NCI-H446 treated with DMSO at 0.1 percent for 48 hours (cell line): ENCODE data around the gene AFMID.
A peak's percentile ranks its signal among the peaks of the same experiment; 100 is the strongest.

Experiments used
- DNase-seq: peaks from one replicate; lab custom pipeline; 2025; lab: John Stamatoyannopoulos, UW

The AFMID gene

DNA sequence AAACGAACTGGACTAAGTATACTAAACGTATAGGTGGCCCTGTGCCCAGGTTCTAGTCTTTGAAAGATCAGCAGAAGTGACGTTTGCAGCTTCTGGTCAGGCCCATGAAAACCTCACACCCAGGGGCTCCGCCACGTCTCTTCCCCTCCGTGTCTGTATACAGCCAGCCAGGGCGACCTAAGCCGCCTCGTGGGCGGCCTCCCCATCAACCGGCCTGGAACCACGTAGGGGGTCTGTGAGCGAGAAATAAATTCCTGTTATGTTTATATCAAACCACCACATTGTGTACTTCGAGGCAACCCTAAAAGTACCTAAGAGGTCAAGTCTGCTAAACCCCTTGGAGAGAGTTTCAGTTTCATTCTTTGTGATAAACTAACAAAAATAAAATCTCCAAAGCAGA lies 7.1 kb upstream of the AFMID start:
- DNase-seq, result no peak

DNA sequence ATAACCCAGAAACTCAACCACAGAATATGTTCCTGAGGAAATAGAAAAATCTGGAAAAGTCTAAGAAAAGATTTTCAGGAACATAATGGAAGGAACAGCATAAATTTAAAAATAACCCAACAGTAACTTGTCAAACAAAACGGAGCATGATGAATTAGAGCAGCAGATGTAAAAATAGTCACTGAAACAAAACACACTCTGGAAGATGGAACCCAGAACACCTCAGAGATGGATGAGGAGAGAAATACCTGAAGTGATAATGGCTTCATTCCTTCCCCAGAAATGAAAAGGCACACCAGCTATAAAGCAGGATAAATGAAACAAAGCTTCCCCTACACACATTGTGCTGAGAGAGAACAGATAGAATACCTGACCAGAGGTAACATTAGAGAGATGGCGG lies 6.7 kb upstream of the AFMID start:
- DNase-seq, result no peak

DNA sequence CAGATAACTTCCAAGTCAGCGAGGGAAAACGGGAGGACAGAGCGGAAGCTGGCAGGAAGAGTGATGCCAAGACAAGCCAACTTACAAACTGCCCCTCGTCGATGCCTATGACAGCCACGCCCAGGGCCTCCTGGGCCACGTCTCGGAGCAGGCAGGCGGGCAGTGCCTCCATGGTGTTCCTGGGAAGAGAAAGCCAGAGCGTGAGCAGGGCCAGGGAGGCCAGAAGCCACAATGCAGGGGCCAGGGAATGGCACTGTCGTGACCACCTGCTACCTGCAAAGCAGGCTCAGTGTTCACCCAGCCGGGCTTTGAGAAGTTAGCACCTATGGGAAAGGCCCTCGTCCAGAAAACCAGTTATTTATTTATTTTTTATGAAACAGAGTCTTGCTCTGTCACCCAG lies 4.7 kb upstream of the AFMID start:
- no peak for DNase-seq

DNA sequence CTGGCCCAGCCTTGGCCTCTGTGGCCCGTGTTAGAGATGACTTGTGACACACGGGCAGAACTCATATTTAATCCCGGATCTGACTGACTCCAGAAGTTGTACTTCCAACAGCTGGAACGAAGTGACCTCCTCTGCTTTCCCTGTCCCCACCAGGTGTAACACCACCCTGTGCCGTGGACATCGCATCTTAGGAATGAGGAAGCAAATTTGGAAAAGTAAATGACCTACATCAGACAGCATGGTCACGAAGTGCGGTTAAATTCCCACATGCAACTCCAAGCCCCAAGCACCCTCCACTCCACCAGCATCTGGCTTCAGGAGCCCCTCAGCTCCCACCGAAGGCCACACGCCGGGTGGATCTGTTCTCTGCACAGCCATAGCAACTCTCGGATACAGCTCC lies 3.2 kb upstream of the AFMID start:
- DNase-seq, result no peak

DNA sequence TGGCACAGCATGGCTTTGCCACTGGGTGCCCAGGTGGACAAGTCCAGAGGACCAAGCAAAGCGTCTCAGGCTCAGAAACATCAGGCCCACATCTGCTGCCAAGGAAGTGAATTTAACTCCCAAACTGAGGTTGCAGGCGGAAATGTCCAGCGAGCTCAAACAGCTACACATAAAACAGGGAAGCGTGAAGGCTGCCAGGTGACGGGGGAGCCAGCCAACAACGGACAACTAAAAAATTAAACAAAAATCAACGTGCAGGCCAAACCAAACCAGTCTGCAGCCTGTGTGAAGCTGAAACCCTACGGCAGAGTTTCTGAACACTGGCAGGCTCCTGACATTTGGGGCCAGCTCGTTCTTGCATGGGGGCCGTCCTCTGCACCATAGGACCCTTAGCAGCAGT lies 2.8 kb upstream of the AFMID start:
- DNase-seq, result no peak

DNA sequence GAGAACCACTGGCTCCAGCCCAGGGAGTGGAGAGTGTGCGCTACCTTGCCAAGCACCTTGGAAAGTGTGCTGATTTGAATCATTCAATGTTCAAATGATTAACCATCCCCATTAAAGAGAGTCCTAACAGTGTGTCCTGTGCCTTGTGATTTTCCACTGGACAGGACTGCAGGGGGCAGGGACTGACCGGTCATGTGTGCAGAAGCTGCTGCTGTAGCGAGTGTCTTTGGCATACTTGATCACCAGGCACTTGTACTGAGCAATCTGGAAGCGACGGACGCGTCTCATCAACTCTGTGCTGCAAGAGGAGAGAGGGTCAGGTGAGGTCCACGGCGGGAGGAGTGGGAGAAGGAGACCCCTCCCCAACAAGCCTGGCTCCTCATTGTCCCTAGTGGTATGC lies 2.3 kb upstream of the AFMID start:
- no peak for DNase-seq

DNA sequence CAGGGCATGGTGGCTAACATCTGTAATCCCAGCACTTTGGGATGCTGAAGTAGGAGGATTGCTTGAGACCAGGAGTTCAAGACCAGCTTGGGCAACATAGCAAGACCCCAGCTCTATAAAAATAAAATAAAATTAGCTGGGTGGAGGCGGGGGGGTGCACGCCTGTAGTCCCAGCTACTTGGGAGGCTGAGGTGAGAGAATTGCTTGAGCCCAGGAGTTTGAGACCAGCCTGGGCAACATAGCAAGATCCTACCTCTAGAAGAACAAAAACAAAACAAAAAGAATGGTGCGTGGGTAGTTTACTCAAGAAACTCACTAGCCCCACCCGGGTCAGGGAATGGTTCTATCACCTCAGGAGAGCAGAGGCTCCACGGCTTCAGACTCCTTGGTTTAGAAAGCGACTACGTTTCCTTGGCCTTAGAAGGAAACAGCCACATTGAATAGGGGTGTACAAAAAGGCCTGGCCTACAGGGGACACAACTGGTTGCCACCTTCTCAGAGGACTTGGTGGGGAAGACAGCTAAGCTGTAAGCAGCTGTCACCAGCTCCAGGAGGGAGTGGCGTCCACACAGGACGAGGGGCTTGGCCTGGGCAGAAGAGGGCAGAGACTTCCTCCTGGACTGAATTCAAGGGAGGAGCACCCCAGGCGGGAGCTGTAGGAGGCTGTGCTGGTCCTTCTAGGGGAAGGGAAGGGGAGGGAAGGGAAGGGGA lies 1.0 kb upstream of the AFMID start:
- DNase-seq, result no peak

DNA sequence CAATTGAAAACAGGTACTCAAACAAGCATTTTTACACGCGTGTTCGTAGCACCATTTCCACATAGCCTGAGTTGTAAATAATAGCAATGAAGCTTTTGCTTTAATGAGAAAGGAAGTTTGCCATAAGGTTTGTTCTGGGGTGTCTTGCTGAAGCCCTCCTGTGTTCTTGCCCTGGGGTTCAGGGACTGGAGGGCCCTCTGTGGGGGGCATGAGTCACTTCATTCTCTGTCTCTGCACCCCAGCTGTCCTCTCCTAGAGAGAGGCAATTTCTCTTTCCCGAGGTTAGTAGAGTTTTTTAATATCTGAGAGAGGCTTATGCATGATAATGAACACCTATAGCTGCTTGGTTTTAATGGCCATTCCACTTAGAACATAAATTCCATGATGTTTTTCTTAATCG lies 9.6 kb downstream of the AFMID start:
- no peak for DNase-seq

DNA sequence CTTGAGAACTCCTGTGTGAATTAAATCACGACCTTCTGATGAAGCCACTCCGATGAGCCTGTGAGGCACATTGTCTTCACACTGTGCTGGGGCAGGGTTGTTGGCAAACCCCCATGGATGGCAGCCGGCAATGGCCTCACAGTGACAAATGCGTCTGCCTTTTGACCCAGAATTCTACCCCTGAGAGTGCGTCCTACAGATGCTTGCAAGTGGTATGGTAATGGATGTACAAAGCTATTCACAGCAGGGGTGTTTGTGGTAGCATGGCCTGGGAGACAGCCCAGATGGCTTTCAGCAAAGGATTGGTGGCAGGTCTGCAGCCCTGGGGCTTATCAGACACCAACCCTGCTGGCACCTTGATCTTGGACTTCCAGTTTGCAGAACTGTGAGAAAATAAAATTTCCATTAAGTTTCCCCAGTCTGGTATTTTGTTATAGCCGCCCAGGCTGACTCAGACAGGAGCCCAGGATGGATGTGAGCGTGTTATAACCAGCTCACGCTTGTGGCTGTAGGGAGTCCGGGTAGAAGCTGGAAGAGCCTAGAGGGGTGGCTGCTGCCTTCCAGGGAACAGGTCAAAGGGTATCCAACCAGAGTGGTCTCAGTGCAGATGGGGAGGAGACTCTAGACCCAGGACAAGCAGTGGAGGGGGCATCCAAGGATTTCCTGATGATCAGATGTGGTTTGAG lies 10.1 kb downstream of the AFMID start:
- no peak for DNase-seq

DNA sequence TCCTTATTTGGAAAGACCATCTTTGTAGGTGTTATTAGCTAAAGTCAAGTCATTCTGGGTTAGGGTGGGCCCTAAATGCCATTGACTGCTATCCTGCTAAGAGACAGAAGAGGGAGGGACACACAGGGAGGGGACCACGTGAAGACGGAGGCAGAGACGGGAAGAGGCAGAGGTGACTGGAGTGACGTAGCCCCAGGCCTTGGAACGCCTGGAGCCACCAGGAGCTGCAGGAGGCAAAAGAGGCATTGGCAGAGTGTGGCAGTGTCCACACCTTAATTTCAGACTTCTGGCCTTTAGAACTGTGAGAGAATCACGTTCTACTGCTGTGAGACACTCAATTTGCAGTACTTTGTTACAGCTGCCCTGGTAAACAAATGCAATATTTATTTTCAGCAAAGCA lies 13.3 kb downstream of the AFMID start:
- DNase-seq, result no peak

DNA sequence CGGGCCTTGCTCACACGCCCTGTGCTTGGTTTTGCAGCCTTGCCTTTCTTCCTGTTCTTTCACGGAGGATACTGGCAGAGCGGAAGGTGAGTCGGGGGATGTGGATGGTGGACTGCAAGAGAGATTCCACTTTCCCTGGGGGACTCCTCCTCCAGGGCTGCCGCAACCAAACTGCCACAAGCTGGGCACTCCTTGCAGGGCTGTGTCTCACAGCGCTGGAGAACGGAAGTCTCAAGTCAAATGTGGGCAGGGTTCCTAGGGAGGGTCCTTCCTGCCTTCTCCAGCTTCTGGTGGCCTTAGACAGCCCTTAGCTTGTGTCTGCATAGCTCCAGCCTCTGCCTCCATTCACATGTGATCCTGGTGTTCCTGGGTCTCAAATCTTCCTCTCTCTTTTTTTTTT lies 15.5 kb downstream of the AFMID start:
- no peak for DNase-seq

DNA sequence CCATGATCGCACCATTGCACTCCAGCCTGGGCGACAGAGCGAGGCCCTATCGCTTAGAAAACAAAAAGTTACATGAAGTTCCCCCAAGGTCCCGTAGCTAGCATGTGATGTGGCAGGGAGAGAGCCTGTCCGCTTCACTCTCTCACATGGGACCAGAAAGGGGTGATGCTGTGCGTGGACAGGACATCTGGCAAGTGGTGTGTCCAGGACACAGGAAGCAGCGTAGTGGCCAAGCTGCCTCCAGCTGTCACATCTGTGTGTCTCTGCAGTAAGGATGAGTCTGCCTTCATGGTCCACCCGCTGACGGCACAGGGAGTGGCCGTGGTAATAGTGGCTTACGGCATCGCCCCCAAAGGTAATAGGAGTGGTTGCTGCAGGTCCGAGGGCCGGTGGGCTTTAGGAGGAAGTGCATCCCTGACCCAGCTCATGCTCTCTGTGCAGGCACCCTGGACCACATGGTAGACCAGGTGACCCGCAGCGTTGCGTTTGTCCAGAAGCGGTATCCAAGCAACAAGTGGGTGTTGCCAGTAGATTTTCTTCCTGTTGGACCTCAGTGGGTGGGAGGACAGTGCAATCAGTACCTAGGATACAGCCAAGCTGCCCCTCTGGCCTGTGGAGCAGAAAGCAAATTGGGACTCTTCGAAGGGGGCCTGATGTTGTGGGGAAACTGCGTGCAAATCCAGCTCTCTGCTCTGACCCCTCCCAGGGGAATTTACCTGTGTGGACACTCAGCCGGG lies 17.4 kb downstream of the AFMID start:
- DNase-seq, result no peak

DNA sequence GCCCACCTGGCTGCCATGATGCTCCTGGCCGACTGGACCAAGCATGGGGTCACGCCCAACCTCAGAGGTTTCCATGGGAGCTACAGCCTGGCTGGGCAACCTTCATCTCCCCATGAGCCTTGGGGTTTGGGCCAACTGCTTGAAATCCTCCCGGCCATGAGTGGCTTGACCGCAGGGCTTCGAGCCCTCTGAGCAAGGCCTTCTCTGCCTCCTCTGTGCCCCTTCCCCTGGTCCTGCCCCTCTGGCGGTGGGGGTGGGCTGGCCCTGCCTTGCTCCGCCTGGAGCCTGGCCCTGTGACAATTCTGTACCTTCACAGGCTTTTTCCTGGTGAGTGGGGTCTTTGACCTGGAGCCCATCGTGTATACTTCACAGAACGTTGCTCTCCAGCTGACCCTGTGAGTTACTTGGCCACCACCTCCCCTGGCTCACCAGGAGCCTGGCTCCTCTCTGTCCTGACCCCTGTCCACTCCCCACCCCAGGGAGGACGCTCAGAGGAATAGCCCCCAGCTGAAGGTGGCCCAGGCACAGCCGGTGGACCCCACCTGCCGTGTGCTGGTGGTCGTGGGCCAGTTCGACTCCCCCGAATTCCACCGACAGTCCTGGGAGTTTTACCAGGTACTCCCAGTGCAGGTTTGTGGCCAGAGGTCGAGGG lies 18.1 kb downstream of the AFMID start:
- DNase-seq, result no peak

DNA sequence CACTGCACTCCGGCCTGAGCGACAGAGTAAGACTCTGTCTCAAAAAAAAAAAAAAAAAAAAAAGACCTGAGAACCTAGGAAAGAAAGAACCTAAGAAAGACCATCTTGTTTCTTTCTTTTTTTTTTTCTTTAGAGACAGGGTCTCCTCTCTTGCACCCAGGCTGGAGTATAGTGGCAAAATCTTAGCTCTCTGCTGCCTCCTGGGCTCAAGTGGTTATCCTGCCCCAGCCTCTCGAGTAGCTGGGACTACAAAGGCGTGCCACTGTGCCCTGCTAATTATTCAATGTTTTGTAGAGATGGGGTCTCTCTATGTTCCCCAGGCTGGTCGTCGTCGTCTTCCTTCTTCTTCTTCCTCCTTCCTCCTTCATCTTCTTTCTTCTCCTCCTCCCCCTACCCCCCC lies 19.1 kb downstream of the AFMID start:
- DNase-seq, result no peak

DNA sequence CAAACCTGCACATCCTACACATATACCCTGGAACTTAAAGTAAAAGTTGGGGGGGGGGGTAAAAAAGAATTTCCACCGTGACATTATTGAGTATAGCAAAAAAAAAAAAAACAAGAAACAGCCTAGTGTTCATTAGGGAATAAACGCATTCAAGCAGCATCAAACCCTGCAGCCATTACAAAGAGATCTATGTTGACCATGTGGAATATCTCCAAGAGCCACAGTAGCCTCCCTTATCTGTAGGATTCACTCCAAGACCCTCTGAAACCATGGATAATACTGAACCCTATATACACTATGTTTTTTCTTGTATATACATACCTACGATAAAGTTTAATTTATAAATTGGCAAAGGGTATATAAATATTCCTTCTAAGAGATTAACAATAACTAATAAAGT lies 21.3 kb downstream of the AFMID start:
- no peak for DNase-seq

DNA sequence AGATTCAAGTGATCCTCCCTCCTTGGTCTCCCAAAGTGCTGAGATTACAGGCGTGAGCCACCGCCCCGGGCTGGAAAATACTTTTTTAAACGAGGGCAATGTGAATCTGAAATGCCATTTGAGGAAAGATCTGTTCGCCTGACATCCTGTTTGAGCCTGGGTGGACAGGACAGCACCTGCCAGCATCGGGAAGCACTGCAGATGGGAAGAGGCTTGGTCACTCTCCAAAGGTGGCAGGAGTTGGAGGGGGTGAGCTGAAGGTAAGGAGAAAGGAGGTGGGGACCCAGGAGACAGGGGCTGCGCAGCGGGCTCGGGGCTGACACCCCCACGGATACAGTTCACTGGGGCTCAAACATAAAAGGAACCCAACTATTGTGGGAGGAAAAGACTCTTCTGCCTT lies 22.9 kb downstream of the AFMID start:
- no peak for DNase-seq

DNA sequence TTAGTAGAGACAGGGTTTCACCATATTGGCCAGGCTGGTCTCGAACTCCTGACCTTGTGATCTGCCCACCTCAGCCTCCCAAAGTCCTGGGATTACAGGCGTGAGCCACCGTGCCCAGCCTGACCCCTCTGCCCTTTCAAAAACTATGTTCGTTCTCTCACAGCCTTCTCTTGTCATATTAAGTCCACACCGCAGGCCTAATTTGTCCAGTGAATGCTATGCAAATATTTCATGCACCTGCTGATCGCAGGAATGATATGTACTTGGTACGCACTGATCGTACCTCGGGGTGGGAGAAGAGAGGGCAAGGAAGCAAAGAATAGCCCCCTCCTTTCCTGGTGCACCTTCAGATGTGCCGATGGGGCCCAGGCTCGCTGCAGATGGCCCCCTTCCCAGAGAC lies 23.9 kb downstream of the AFMID start:
- no peak for DNase-seq

DNA sequence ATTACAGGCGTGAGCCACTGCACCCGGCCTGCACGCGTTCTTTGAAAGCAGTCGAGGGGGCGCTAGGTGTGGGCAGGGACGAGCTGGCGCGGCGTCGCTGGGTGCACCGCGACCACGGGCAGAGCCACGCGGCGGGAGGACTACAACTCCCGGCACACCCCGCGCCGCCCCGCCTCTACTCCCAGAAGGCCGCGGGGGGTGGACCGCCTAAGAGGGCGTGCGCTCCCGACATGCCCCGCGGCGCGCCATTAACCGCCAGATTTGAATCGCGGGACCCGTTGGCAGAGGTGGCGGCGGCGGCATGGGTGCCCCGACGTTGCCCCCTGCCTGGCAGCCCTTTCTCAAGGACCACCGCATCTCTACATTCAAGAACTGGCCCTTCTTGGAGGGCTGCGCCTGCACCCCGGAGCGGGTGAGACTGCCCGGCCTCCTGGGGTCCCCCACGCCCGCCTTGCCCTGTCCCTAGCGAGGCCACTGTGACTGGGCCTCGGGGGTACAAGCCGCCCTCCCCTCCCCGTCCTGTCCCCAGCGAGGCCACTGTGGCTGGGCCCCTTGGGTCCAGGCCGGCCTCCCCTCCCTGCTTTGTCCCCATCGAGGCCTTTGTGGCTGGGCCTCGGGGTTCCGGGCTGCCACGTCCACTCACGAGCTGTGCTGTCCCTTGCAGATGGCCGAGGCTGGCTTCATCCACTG lies 27.0 kb downstream of the AFMID start, which contains the start of gene BIRC5:
TSS of gene BIRC5 (plus strand) at position 238 of the 690 bp plus-strand sequence. CDS start at position 302, 64 bp downstream.
- DNase-seq, result peak; percentile 83

DNA sequence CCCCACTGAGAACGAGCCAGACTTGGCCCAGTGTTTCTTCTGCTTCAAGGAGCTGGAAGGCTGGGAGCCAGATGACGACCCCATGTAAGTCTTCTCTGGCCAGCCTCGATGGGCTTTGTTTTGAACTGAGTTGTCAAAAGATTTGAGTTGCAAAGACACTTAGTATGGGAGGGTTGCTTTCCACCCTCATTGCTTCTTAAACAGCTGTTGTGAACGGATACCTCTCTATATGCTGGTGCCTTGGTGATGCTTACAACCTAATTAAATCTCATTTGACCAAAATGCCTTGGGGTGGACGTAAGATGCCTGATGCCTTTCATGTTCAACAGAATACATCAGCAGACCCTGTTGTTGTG lies 27.5 kb downstream of the AFMID start:
- no peak for DNase-seq

DNA sequence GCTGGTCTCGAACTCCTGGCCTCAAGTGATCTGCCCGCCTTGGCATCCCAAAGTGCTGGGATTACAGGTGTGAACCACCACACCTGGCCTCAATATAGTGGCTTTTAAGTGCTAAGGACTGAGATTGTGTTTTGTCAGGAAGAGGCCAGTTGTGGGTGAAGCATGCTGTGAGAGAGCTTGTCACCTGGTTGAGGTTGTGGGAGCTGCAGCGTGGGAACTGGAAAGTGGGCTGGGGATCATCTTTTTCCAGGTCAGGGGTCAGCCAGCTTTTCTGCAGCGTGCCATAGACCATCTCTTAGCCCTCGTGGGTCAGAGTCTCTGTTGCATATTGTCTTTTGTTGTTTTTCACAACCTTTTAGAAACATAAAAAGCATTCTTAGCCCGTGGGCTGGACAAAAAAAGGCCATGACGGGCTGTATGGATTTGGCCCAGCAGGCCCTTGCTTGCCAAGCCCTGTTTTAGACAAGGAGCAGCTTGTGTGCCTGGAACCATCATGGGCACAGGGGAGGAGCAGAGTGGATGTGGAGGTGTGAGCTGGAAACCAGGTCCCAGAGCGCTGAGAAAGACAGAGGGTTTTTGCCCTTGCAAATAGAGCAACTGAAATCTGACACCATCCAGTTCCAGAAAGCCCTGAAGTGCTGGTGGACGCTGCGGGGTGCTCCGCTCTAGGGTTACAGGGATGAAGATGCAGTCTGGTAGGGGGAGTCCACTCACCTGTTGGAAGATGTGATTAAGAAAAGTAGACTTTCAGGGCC lies 32.4 kb downstream of the AFMID start:
- DNase-seq, result no peak

DNA sequence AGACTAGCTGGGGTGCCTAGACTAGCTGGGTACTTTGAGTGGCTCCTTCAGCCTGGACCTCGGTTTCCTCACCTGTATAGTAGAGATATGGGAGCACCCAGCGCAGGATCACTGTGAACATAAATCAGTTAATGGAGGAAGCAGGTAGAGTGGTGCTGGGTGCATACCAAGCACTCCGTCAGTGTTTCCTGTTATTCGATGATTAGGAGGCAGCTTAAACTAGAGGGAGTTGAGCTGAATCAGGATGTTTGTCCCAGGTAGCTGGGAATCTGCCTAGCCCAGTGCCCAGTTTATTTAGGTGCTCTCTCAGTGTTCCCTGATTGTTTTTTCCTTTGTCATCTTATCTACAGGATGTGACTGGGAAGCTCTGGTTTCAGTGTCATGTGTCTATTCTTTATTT lies 35.9 kb downstream of the AFMID start:
- DNase-seq, result no peak
